ENCODE results near the gene MKNK2.

- TF ChIP-seq POLR2A (IDR thresholded peaks at IDR 0.05), result no peak
- no peak for TF ChIP-seq CTCF (IDR thresholded peaks at IDR 0.05)
Measured at GRCh38 chr19:2064395-2064787, 13.3 kb upstream of the MKNK2 start.
